K562 (cell line): ENCODE measurements around the gene AMZ1. TPM values are rescaled to one million over a fixed set of nuclear protein-coding genes. Genes with fewer than 3 reads are reported as not detected.

Experiments used
- ATAC-seq: fragments of 200-7000 bp; cut with Tn5 transposase; 3 replicates; pipeline ENCODE4 v1.9.1; 2020; ENCODE audit warnings: moderate library complexity
- BruUV-seq: library from RNA; stranded (reverse); fragments of 400-500 nt; replicated peaks from 2 replicates; lab custom pipeline; 2021; lab: Mats Ljungman, UMichigan
- CTCF ChIA-PET: fragments of 300-600 bp; formaldehyde crosslinking; extraction: SDS; loops from one replicate; lab custom pipeline; 2021; ENCODE audit warnings: low intra/inter-chr PET ratio; lab: Yijun Ruan, JAX
- POLR2A ChIA-PET: fragments of 300-600, 350-650 bp; sonication (Branson Sonifier 250); formaldehyde crosslinking; extraction: SDS; loops from one replicate; lab custom pipeline; 2021; ENCODE audit warnings: antibody characterized with exemption, inconsistent platforms; lab: Yijun Ruan, JAX
- DNase-seq, 4 experiments: peaks; one replicate each; pipeline versions ENCODE4 v3.0.0 to v3.0.0-alpha.2; 2011 to 2018; ENCODE audit warnings: low spot score in 3 of 4, mixed read lengths in 3 of 4; ENCODE audit errors: extremely low read depth in 1 of 4
- FAIRE-seq: peaks from 2 replicates; lab custom pipeline; 2011; peaks lifted over from hg19 to GRCh38; lab: Jason Lieb, UNC
- H2AFZ ChIP-seq: 2 replicates; pipeline ENCODE4 v1.6.0; 2011; ENCODE audit warnings: low read depth, low read length, control low read depth, inconsistent platforms
- H3K27ac ChIP-seq: fragments of 200-600 bp; 3 replicates; pipeline ENCODE4 v1.8.0; 2011; ENCODE audit warnings: low read depth, mild to moderate bottlenecking, control low read depth, inconsistent platforms, low read length, moderate library complexity, mixed read lengths; ENCODE audit errors: extremely low read depth
- H3K27me3 ChIP-seq, 2 experiments: fragments of 300-600 bp in 1 of 2; 2 replicates in 1 of 2; 3 replicates in 1 of 2; pipeline versions ENCODE4 v1.6.0 to v1.8.0; 2011; ENCODE audit warnings: inconsistent platforms in 2 of 2, low read length in 2 of 2, mild to moderate bottlenecking in 1 of 2, mixed read lengths in 1 of 2, moderate library complexity in 1 of 2; ENCODE audit not compliant: control insufficient read depth in 2 of 2, insufficient read depth in 2 of 2
- H3K36me3 ChIP-seq: fragments of 300-600 bp; 3 replicates; pipeline ENCODE4 v1.8.0; 2011; ENCODE audit warnings: mild to moderate bottlenecking, low read length, inconsistent platforms; ENCODE audit not compliant: control insufficient read depth, insufficient read depth
- H3K4me1 ChIP-seq, 2 experiments: fragments of 200-600 bp in 1 of 2; replicated peaks in 1 of 2; 2 replicates in 1 of 2; 3 replicates in 1 of 2; pipeline versions ENCODE4 v1.5.1 to v1.8.0; 2011; ENCODE audit warnings: inconsistent platforms in 2 of 2, low read length in 2 of 2, mild to moderate bottlenecking in 1 of 2, mixed read lengths in 1 of 2, moderate library complexity in 1 of 2; ENCODE audit not compliant: control insufficient read depth in 2 of 2, insufficient read depth in 2 of 2
- H3K4me2 ChIP-seq: 2 replicates; pipeline ENCODE4 v1.6.1; 2011; ENCODE audit warnings: low read length, control low read depth, inconsistent platforms, mixed read lengths; ENCODE audit not compliant: insufficient read depth
- H3K4me3 ChIP-seq: fragments of 200-600 bp; sonication (generic), shearing (Covaris generic); 2 replicates; pipeline ENCODE4 v1.5.1; 2016; ENCODE audit warnings: control low read depth, inconsistent platforms
- H3K79me2 ChIP-seq: fragments of 200-600 bp; 3 replicates; pipeline ENCODE4 v1.8.0; 2011; ENCODE audit warnings: low read length, inconsistent platforms; ENCODE audit not compliant: control insufficient read depth, insufficient read depth
- H3K9ac ChIP-seq, 2 experiments: 2 replicates each; pipeline versions ENCODE4 v1.6.0 to v1.6.1; 2011; ENCODE audit warnings: low read depth in 2 of 2, low read length in 2 of 2, control low read depth in 1 of 2, inconsistent platforms in 1 of 2, mild to moderate bottlenecking in 1 of 2, mixed read lengths in 1 of 2; ENCODE audit not compliant: insufficient read depth in 1 of 2
- H3K9me1 ChIP-seq: one replicate; pipeline ENCODE4 v1.6.0; 2011; ENCODE audit warnings: inconsistent platforms, mild to moderate bottlenecking, low read length, moderate library complexity; ENCODE audit not compliant: control insufficient read depth, insufficient read depth
- H3K9me3 ChIP-seq: replicated peaks from 2 replicates; pipeline ENCODE4 v1.5.1; 2011; ENCODE audit warnings: low read depth, low read length, inconsistent platforms; ENCODE audit not compliant: control insufficient read depth, insufficient read depth
- H4K20me1 ChIP-seq: replicated peaks from 2 replicates; pipeline ENCODE4 v1.6.1; 2011; ENCODE audit warnings: low read length, inconsistent platforms, mixed read lengths; ENCODE audit not compliant: control insufficient read depth, insufficient read depth
- BDP1 ChIP-seq: IDR thresholded peaks from 3 replicates; pipeline ENCODE4 v1.6.1; 2011; ENCODE audit not compliant: insufficient read length, insufficient read depth
- BMI1 ChIP-seq: fragments of 150-350 bp; IDR thresholded peaks from 2 replicates; pipeline ENCODE4 v1.6.1; 2014; ENCODE audit warnings: low read length
- CTCFL ChIP-seq: IDR thresholded peaks from 2 replicates; pipeline ENCODE4 v1.6.1; 2011; ENCODE audit warnings: borderline replicate concordance, low read depth, mild to moderate bottlenecking, moderate library complexity, low read length; ENCODE audit not compliant: insufficient read depth, poor library complexity, severe bottlenecking
- DMBX1 ChIP-seq: fragments of 250-450 bp; sonication (Bioruptor Pico); IDR thresholded peaks from 2 replicates; pipeline ENCODE4 v1.8.0; 2022; ENCODE audit warnings: inconsistent platforms, mild to moderate bottlenecking, moderate library complexity, borderline replicate concordance
- KLF13 ChIP-seq: fragments of 450-650 bp; IDR thresholded peaks from 2 replicates; pipeline ENCODE4 v1.6.1; 2016; ENCODE audit warnings: missing genetic modification characterization, low read depth, mild to moderate bottlenecking, missing compliant biosample characterization, moderate library complexity, borderline replicate concordance
- MAZ ChIP-seq, 2 experiments: fragments of 450-650 bp in 1 of 2; sonication (generic) in 1 of 2; formaldehyde crosslinking; IDR thresholded peaks in 1 of 2; conservative IDR thresholded peaks in 1 of 2; 2 replicates each; pipeline versions ENCODE4 v1.4.0 to v1.5.0; 2020; ENCODE audit warnings: mild to moderate bottlenecking in 1 of 2, missing genetic modification reagents in 1 of 2
- MCM3 ChIP-seq: fragments of 450-650 bp; IDR thresholded peaks from 2 replicates; pipeline ENCODE4 v1.6.1; 2016
- NCOA6 ChIP-seq: fragments of 450-650 bp; IDR thresholded peaks from 2 replicates; pipeline ENCODE4 v1.6.1; 2017; ENCODE audit warnings: mild to moderate bottlenecking
- PURB ChIP-seq: sonication (generic); formaldehyde crosslinking; IDR thresholded peaks from 2 replicates; pipeline ENCODE4 v1.9.0; 2021; ENCODE audit warnings: low read depth, mild to moderate bottlenecking, missing genetic modification reagents
- RBBP5 ChIP-seq: fragments of 200-600 bp; sonication (generic); IDR thresholded peaks from 2 replicates; pipeline ENCODE4 v1.6.1; 2012; ENCODE audit warnings: borderline replicate concordance, mild to moderate bottlenecking, low read length, control low read depth, inconsistent platforms; ENCODE audit not compliant: insufficient read depth, poor library complexity, severe bottlenecking
- THRA ChIP-seq: fragments of 450-650 bp; IDR thresholded peaks from 2 replicates; pipeline ENCODE4 v1.6.1; 2017; ENCODE audit warnings: mild to moderate bottlenecking, moderate library complexity
- ZBTB33 ChIP-seq: sonication (generic); formaldehyde crosslinking; IDR thresholded peaks from 2 replicates; pipeline ENCODE4 v1.8.1; 2023; ENCODE audit warnings: mild to moderate bottlenecking, missing genetic modification reagents
- WGBS: fragments of 100-300 bp; shearing (Covaris generic); methylation state at CpG from one replicate; pipeline ENCODE4 v1.1.6; 2016; ENCODE audit warnings: low coverage, mixed read lengths; ENCODE audit not compliant: insufficient coverage; ENCODE audit errors: missing lambda C conversion rate; 5-methylcytosine and 5-hydroxymethylcytosine counted together
- in situ Hi-C: fragments of 300-500 bp; cut with MboI; formaldehyde crosslinking; loops from 4 replicates; pipeline ENCODE4 v1.15.0; 2018; ENCODE audit warnings: inconsistent platforms, mixed read lengths
- intact Hi-C: fragments of 100-400 bp; cut with micrococcal nuclease; formaldehyde crosslinking; loops from 2 replicates; pipeline ENCODE4 v1.14.2; 2022
- polyA plus RNA-seq, 8 experiments: library from polyadenylated mRNA; depleted of rRNA in 4 of 8; stranded (reverse) in 5 of 8; unstranded in 3 of 8; fragments of >200 nt; fragmentation: Nextera tagmentation in 2 of 8; fragmentation: Illumina TruSeq in 1 of 8; extraction: Ambion mirVana in 2 of 8; extraction: Trizol in 1 of 8; gene quantifications; 2 replicates each; pipeline versions ENCODE4 v1.2.1 to v1.2.3, GENCODE V29; 2011 to 2014; ENCODE audit warnings: inconsistent platforms in 1 of 8, missing spikeins in 1 of 8
- total RNA-seq, 7 experiments: library from RNA; depleted of rRNA in 6 of 7; stranded (reverse); fragments of >200 nt in 6 of 7; fragmentation: Illumina TruSeq in 2 of 7; extraction: Trizol in 2 of 7; gene quantifications; 2 replicates each; pipeline versions ENCODE4 v1.2.1 to v1.2.3, GENCODE V29; 2011 to 2021; ENCODE audit warnings: low replicate concordance in 1 of 7

AMZ1 gene
- total and polyA plus RNA-seq, 9 of the 15 experiments (the other 6 are each of a cell fraction or from before 2014, with no cell fraction given): not detected

- ChIA-PET POLR2A (no interaction called here), CTCF (no interaction called here)
- no peak for ATAC-seq
- Histone ChIP-seq H2AFZ (no peak overlapping the region), H3K9ac (no peak overlapping the region; a peak in 1 of 4 replicates), H3K9me3 (0 out of 2 replicates have a peak, but pooled peaks cover 2% of the 10 kb centered on the region), H3K79me2 (peaks cover 7% of the 10 kb centered on the region; the same call in 1 of the 3 replicates), H3K4me3 (no peak overlapping the region), H3K27me3 (no peaks in the 10 kb centered on the region), H4K20me1 (0 out of 2 replicates have a peak, but pooled peaks cover 3% of the 10 kb centered on the region), H3K9me1 (no peaks in the 10 kb centered on the region), H3K36me3 (no peaks in the 10 kb centered on the region; the same call in 2 of the 3 replicates), H3K27ac (no peak overlapping the region), H3K4me1 (peaks cover 14 to 33% of the 10 kb centered on the region in 2 experiments), H3K4me2 (no peak overlapping the region)
- no peak for DNase-seq
- intact Hi-C loops: no loop called here
- WGBS: 91% methylated on average over 11 of the region's 11 CpGs
- FAIRE-seq: no peak
- no TSS peak for BruUV-seq
- in situ Hi-C loops: no loop called here
- TF ChIP-seq RBBP5: no peak
- TF ChIP-seq BDP1: no peak
- no peak for TF ChIP-seq MCM3
- no peak for TF ChIP-seq BMI1
- no peak for TF ChIP-seq DMBX1
- no peak for TF ChIP-seq PURB (CRISPR knock-in tag)
- no peak for TF ChIP-seq NCOA6
- TF ChIP-seq MAZ (CRISPR knock-in tag; conservative IDR thresholded peaks at IDR 0.05 in 1 of 2, IDR thresholded peaks at IDR 0.05 in 1 of 2): no peak
- TF ChIP-seq THRA: no peak
- no peak for TF ChIP-seq CTCFL
- TF ChIP-seq KLF13 (tag): no peak
- TF ChIP-seq ZBTB33 (CRISPR knock-in tag): no peak
These were observed 76.6 kb downstream of the AMZ1 start for GRCh38 chr7:2764621-2765020.
